K562 (cell line): ENCODE measurements around the gene EIF5. TPM values are rescaled to one million over a fixed set of nuclear protein-coding genes. Genes with fewer than 3 reads are reported as not detected.

ENCODE experiments used
- ARID1B ChIP-seq: fragments of 450-650 bp; IDR thresholded peaks from 2 replicates; pipeline ENCODE4 v1.6.1; 2016; ENCODE audit warnings: antibody characterized with exemption, mild to moderate bottlenecking, inconsistent platforms
- ATF1 ChIP-seq, 2 experiments: fragments of 450-650 bp in 1 of 2; IDR thresholded peaks; 2 replicates each; pipeline ENCODE4 v1.6.1; 2016; ENCODE audit warnings: missing compliant biosample characterization in 1 of 2, missing genetic modification characterization in 1 of 2
- DDX20 ChIP-seq: fragments of 450-650 bp; IDR thresholded peaks from 2 replicates; pipeline ENCODE4 v1.6.1; 2016; ENCODE audit warnings: missing genetic modification characterization, low read depth, mild to moderate bottlenecking, missing compliant biosample characterization, moderate library complexity
- HBP1 ChIP-seq: fragments of 450-650 bp; formaldehyde crosslinking; IDR thresholded peaks from 2 replicates; pipeline ENCODE4 v1.4.0; 2022; ENCODE audit warnings: missing genetic modification characterization
- HDGF ChIP-seq: fragments of 450-650 bp; IDR thresholded peaks from 2 replicates; pipeline ENCODE4 v1.6.1; 2016
- IFI16 ChIP-seq: fragments of 250-450 bp; sonication (Bioruptor Pico); IDR thresholded peaks from 2 replicates; pipeline ENCODE4 v2.1.2; 2022; ENCODE audit warnings: mild to moderate bottlenecking, inconsistent platforms
- IRF2 ChIP-seq: sonication (generic); formaldehyde crosslinking; IDR thresholded peaks from 2 replicates; pipeline ENCODE4 v1.8.1; 2022; ENCODE audit warnings: mild to moderate bottlenecking, missing genetic modification reagents
- MTF1 ChIP-seq: fragments of 250-450 bp; sonication (Bioruptor Pico); IDR thresholded peaks from 2 replicates; pipeline ENCODE4 v1.9.0; 2021; ENCODE audit warnings: moderate library complexity, mild to moderate bottlenecking, inconsistent platforms, borderline replicate concordance
- NFE2 ChIP-seq: IDR thresholded peaks from 2 replicates; pipeline ENCODE4 v1.6.1; 2014; ENCODE audit warnings: antibody characterized with exemption, low read depth
- RBM15 ChIP-seq: fragments of 200-400 bp; formaldehyde crosslinking; IDR thresholded peaks from 2 replicates; pipeline ENCODE4 v1.6.1; 2018; ENCODE audit warnings: mild to moderate bottlenecking, low read length, moderate library complexity; ENCODE audit not compliant: insufficient read depth
- RNF219 ChIP-seq: fragments of 250-450 bp; sonication (Bioruptor Pico); IDR thresholded peaks from 2 replicates; pipeline ENCODE4 v1.5.0; 2022; ENCODE audit warnings: mild to moderate bottlenecking
- SAFB2 ChIP-seq: fragments of 200-400 bp; formaldehyde crosslinking; IDR thresholded peaks from 2 replicates; pipeline ENCODE4 v1.6.1; 2018; ENCODE audit warnings: borderline replicate concordance, low read length, low read depth, moderate library complexity; ENCODE audit not compliant: severe bottlenecking
- SRSF7 ChIP-seq: fragments of 200-400 bp; formaldehyde crosslinking; optimal IDR thresholded peaks from 2 replicates; pipeline ENCODE3; 2017; ENCODE audit warnings: mild to moderate bottlenecking, low read depth, low read length
- U2AF1 ChIP-seq: fragments of 200-400 bp; formaldehyde crosslinking; optimal IDR thresholded peaks from 2 replicates; pipeline ENCODE3; 2017; ENCODE audit warnings: mild to moderate bottlenecking, low read depth, low read length, moderate library complexity
- ZC3H8 ChIP-seq: fragments of 450-650 bp; IDR thresholded peaks from 2 replicates; pipeline ENCODE4 v1.6.1; 2017
- ZKSCAN8 ChIP-seq: fragments of 200-800 bp; sonication (Bioruptor generic); IDR thresholded peaks from 2 replicates; pipeline ENCODE4 v1.6.1; 2016; ENCODE audit warnings: missing genetic modification characterization, missing compliant biosample characterization
- ZNF24 ChIP-seq: fragments of 450-650 bp; IDR thresholded peaks from 2 replicates; pipeline ENCODE4 v1.6.1; 2016
- ZNF274 ChIP-seq: IDR thresholded peaks from 2 replicates; pipeline ENCODE4 v1.6.1; 2011; ENCODE audit warnings: low read depth, mild to moderate bottlenecking, low read length, moderate library complexity, borderline replicate concordance
- ZNF592 ChIP-seq: fragments of 450-650 bp; IDR thresholded peaks from 2 replicates; pipeline ENCODE4 v1.6.1; 2017; ENCODE audit warnings: antibody characterized with exemption, mild to moderate bottlenecking
- ZNF668 ChIP-seq: fragments of 250-450 bp; sonication (Bioruptor Pico); IDR thresholded peaks from 2 replicates; pipeline ENCODE4 v1.8.0; 2022; ENCODE audit warnings: mild to moderate bottlenecking, inconsistent platforms
- ZNF707 ChIP-seq: fragments of 250-450 bp; sonication (Bioruptor Pico); conservative IDR thresholded peaks from 2 replicates; pipeline ENCODE4 v1.8.0; 2022; ENCODE audit warnings: inconsistent platforms, mild to moderate bottlenecking, moderate library complexity
- ZNF717 ChIP-seq: fragments of 250-450 bp; sonication (Bioruptor Pico); IDR thresholded peaks from 2 replicates; pipeline ENCODE4 v1.5.0; 2021
- ZNF778 ChIP-seq: fragments of 450-650 bp; formaldehyde crosslinking; IDR thresholded peaks from 2 replicates; pipeline ENCODE4 v1.4.0; 2020; ENCODE audit warnings: mild to moderate bottlenecking, moderate library complexity
- polyA plus RNA-seq, 8 experiments: library from polyadenylated mRNA; depleted of rRNA in 4 of 8; stranded (reverse) in 5 of 8; unstranded in 3 of 8; fragments of >200 nt; fragmentation: Nextera tagmentation in 2 of 8; fragmentation: Illumina TruSeq in 1 of 8; extraction: Ambion mirVana in 2 of 8; extraction: Trizol in 1 of 8; gene quantifications; 2 replicates each; pipeline versions ENCODE4 v1.2.1 to v1.2.3, GENCODE V29; 2011 to 2014; ENCODE audit warnings: inconsistent platforms in 1 of 8, missing spikeins in 1 of 8
- total RNA-seq, 7 experiments: library from RNA; depleted of rRNA in 6 of 7; stranded (reverse); fragments of >200 nt in 6 of 7; fragmentation: Illumina TruSeq in 2 of 7; extraction: Trizol in 2 of 7; gene quantifications; 2 replicates each; pipeline versions ENCODE4 v1.2.1 to v1.2.3, GENCODE V29; 2011 to 2021; ENCODE audit warnings: low replicate concordance in 1 of 7

The EIF5 gene
- total and polyA plus RNA-seq, 9 of the 15 experiments (the other 6 are each of a cell fraction or from before 2014, with no cell fraction given) = 92.7 to 442 (median 190) TPM

GRCh38 chr14:103314496-103315277 is 19.4 kb upstream of the EIF5 start (continued):
- TF ChIP-seq U2AF1 (no peak), MTF1 (no peak), ZNF707 (CRISPR knock-in tag) (no peak), NFE2 (no peak), ARID1B (peak; percentile 91), ZKSCAN8 (peak; percentile 62; the same call in 1 of the 2 replicates), SAFB2 (no peak), ZNF24 (no peak), RBM15 (no peak), SRSF7 (no peak), IFI16 (CRISPR knock-in tag) (no peak), ZC3H8 (no peak), ZNF778 (no peak), HDGF (no peak), ZNF668 (no peak), DDX20 (tag) (no peak), ZNF717 (no peak), HBP1 (no peak), RNF219 (CRISPR knock-in tag) (no peak), ATF1 (CRISPR knock-in tag; IDR thresholded peaks at IDR 0.05) (no peak), ATF1 (tag; IDR thresholded peaks at IDR 0.05) (peak; percentile 12; the same call in 1 of the 2 replicates), ZNF274 (no peak), IRF2 (no peak), ZNF592 (peak; percentile 62)
